Neural cell (in vitro differentiated cells): ENCODE measurements around the gene ARSI.

Experiments
- CTCF ChIP-seq: fragments of 450-650 bp; IDR thresholded peaks from 2 replicates; pipeline ENCODE4 v1.5.1; 2014; ENCODE audit warnings: antibody characterized with exemption, mild to moderate bottlenecking, moderate library complexity; ENCODE audit not compliant: poor library complexity, severe bottlenecking
- EP300 ChIP-seq: fragments of 450-650 bp; conservative IDR thresholded peaks from 2 replicates; pipeline ENCODE4 v1.6.1; 2014; ENCODE audit warnings: antibody characterized with exemption, mild to moderate bottlenecking, moderate library complexity; ENCODE audit not compliant: poor library complexity, severe bottlenecking
- EZH2 ChIP-seq: fragments of 200-600, 300-800 bp; shearing (Covaris generic), sonication (generic); IDR thresholded peaks from 2 replicates; pipeline ENCODE4 v1.6.1; 2014; ENCODE audit warnings: antibody characterized with exemption, low read length, borderline replicate concordance, mild to moderate bottlenecking; ENCODE audit not compliant: insufficient read depth, poor library complexity, severe bottlenecking
- POLR2AphosphoS5 ChIP-seq: IDR thresholded peaks from 2 replicates; pipeline ENCODE4 v1.6.1; 2012
- REST ChIP-seq: IDR thresholded peaks from 2 replicates; pipeline ENCODE4 v1.6.1; 2012; ENCODE audit warnings: borderline replicate concordance

- TF ChIP-seq CTCF, result no peak
- no peak for TF ChIP-seq EZH2
- TF ChIP-seq REST, result no peak
- no peak for TF ChIP-seq POLR2AphosphoS5
- no peak for TF ChIP-seq EP300
Observed at GRCh38 chr5:150246429-150246828, 56.3 kb downstream of the ARSI start.
